GM11168 (cell line): Measurements from ENCODE around the gene SH3PXD2B.

Experiments used
- in situ Hi-C: fragments of 300-500 bp; cut with MboI; formaldehyde crosslinking; loops from one replicate; pipeline ENCODE4 v1.12.0; 2022; ENCODE audit warnings: low sequenced_read_pairs; ENCODE audit not compliant: unreplicated experiment

Gene SH3PXD2B

GRCh38 chr5:172441262-172441751, 13.0 kb downstream of the SH3PXD2B start:
- in situ Hi-C loops = no loop called here

- in situ Hi-C loops = no loop called here
Measured at GRCh38 chr5:172440486-172440885, 13.8 kb downstream of the SH3PXD2B start.

- in situ Hi-C loops = no loop called here
Measured at GRCh38 chr5:172439785-172440477, 14.4 kb downstream of the SH3PXD2B start.

- in situ Hi-C loops = no loop called here
Measured at GRCh38 chr5:172438319-172438668, 16.0 kb downstream of the SH3PXD2B start.

- in situ Hi-C loops = no loop called here
Measured at GRCh38 chr5:172437445-172438318, 16.6 kb downstream of the SH3PXD2B start.

GRCh38 chr5:172436879-172437369, 17.4 kb downstream of the SH3PXD2B start:
- in situ Hi-C loops = no loop called here

GRCh38 chr5:172436078-172436878, 18.0 kb downstream of the SH3PXD2B start:
- in situ Hi-C loops = no loop called here

GRCh38 chr5:172435362-172436077, 18.8 kb downstream of the SH3PXD2B start:
- in situ Hi-C loops = no loop called here

GRCh38 chr5:172434251-172434650, 20.1 kb downstream of the SH3PXD2B start:
- in situ Hi-C loops = no loop called here

GRCh38 chr5:172433513-172433912, 20.8 kb downstream of the SH3PXD2B start:
- in situ Hi-C loops = no loop called here

- in situ Hi-C loops = no loop called here
Measured at GRCh38 chr5:172433071-172433470, 21.3 kb downstream of the SH3PXD2B start.

- in situ Hi-C loops = no loop called here
Measured at GRCh38 chr5:172430354-172430753, 24.0 kb downstream of the SH3PXD2B start.

- in situ Hi-C loops = no loop called here
Measured at GRCh38 chr5:172429201-172429940, 25.0 kb downstream of the SH3PXD2B start.

GRCh38 chr5:172428224-172429166, 25.8 kb downstream of the SH3PXD2B start:
- in situ Hi-C loops = no loop called here

- in situ Hi-C loops = no loop called here
Measured at GRCh38 chr5:172427202-172427601, 27.1 kb downstream of the SH3PXD2B start.

- in situ Hi-C loops = no loop called here
Measured at GRCh38 chr5:172426086-172426485, 28.2 kb downstream of the SH3PXD2B start.

- in situ Hi-C loops = no loop called here
Measured at GRCh38 chr5:172425402-172425801, 28.9 kb downstream of the SH3PXD2B start.

- in situ Hi-C loops = no loop called here
Measured at GRCh38 chr5:172424808-172425207, 29.5 kb downstream of the SH3PXD2B start.
